DMS53 treated with DMSO at 0.1 percent for 48 hours (cell line): ENCODE results near the gene RFX4.

Source experiments
- DNase-seq: peaks from one replicate; lab custom pipeline; 2025; ENCODE audit not compliant: unreplicated experiment; lab: John Stamatoyannopoulos, UW

Gene RFX4

DNA sequence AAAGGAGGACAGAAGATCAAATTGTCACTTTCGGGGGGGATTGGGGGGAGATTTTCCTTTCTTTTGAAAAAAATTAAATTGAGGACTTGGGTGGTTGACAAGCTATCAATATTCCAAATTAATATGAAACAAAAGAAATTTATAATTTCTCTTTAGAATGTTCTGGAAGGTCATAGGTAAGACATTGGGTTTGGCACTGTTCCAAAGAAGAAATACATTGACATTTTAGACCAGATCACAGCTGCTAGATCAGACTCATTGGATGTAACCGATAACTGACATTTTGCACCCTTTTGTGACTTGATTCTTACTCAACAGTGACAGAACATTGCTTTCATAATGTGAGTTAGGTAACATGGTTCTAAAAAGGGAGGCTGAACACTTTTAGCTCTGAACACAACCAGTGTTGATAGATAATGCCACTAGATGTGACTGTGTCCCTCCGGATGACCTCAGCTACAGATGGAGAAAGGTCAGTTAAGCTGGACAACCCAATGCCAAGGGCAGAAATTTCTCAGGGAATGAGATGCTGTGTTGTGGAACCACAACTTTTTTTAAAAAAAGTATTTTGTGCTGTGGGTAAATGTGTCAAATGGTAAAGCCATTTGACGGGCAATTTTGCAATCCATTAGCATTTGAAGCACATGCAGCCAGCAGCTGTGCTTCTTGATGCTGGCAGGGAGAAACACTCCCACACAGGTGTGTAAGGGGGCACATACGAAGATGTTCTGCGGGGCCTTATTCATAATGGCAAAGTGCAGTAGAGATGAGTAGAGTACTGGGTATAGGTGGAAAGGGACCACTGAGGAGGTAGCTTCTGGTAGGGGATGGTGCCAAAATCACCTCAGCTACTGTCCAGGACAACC, 62.9 kb downstream of the RFX4 start:
- no peak for DNase-seq

DNA sequence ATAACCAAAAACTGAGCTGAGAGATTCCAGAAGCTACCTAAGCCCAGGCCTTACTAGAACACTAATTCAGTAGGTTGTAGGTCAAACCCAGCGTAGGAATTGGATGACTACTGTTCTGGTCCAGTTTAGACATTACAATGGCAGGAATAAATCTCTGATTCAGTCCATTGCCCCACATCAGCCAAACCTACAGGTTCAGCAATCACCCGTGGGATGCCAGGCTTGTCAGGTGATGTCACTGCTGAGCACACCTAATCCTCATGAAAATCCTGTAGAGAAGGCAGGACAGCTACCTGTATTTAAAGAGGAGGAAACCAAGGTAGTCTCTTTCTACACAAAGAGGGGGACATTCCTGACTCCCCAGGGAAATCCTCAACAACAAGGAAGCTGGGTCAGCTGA, 63.7 kb downstream of the RFX4 start:
- DNase-seq: no peak

DNA sequence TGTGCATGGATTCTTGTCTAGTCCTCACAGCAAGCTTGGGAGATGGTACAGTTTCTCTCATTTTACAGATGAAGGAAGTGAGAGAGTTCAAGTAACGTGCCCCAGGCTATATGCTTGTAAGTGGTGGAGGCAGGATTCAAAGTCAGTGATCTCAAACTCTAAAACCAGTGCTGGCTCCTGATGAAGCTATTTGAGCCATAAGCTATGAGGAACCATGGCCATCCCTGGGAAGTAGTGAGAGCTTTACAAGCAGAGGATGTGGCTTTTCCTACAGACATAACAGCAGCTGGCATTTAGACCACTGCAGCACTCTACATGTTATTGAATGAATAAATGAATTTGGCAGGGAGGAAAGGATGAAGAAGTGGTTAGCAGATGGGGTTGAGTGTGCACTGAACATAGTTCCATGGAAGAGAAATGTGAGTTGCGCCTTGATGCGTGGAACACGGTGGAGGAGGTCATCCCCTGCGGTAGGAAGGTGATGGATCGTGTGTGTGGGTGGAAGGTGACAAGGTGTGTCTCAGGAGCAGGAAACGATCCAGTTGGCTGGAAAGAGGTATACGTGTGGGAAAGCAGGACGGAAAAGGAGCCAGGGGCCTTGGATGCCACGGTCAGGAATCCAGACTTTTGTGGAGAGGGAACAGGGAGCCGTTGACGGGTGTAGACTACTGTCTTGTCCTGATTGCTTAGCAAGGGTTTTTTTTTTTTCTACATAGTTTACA, 65.2 kb downstream of the RFX4 start:
- no peak for DNase-seq

DNA sequence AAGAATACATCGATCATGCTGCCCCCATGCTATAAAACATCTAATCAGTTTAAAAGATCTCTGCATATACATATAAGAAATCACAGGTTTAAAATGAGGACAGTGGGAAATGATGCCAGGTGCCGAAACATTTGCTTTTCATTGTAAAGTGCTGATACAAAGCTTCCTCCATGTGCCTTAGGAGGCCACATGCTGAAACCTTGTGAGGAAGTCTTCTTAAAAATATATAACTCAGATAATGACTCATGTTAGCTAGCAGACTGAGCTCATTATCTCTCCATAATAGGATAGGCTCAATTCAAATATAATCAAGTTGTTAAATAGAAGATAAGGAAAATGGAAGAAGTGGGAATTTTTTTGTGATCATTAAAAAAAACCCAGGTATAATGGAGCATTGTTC, 65.9 kb downstream of the RFX4 start:
- no peak for DNase-seq

DNA sequence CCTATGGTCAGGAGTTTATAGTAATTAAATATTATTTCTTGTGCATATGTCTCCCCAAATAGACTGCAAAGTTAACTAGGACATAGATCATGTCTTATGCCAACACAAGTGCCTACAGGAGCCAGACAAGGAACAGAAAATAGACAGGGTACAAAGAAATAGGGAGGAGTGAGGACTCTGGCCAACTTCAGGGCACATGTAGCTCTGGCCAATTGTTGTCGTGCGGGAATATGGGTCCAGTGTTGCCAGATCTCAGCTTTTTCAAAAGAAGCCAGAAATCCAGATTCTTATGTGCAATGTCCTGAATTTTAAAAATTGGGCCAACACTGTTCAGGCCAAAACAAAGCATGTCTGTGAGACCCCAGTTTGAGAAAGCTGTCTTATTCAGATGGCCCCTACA, 68.7 kb downstream of the RFX4 start:
- no peak for DNase-seq

DNA sequence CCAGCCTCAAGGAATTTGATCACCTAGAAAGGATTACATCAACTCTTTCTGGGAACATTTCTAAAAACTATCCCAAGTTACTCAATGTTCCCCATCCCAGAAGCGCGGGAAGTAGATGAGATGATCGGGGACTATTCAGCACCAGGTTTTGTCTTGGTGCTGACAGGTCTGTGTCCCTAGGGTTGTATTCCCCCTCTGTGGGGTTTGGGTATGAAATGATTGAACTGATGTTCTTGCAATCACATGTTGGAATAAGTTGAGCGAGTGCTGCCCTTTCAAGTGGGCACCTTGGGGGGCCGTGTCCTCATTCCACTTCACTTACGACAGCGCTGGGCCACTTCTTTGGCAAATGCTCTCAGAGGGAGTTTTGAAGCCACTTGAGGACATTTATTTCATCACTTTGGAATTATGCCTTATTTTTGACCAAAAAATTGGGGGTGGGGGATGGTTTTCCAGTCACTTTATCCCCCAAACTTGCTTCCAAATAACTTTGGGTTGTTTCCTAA, 69.8 kb downstream of the RFX4 start:
- DNase-seq: no peak

DNA sequence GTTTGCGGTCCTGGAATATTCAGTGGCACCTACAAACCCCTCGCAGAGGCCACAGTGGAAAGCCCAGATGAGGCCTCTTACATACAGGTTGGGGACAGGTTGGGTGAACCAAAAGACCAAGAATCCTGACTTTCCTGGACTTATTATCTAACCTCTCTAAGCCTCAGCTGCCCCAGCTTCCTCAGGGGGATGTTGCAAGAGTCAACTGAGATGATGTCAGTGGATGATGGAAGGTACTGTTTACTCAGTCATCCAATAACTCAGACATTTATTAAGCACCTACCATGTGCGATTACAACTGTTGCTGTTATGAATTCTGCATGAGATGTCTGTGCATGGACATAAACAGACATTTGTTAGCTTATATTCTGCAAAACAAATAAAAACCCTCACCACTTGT, 72.8 kb downstream of the RFX4 start:
- DNase-seq: no peak

DNA sequence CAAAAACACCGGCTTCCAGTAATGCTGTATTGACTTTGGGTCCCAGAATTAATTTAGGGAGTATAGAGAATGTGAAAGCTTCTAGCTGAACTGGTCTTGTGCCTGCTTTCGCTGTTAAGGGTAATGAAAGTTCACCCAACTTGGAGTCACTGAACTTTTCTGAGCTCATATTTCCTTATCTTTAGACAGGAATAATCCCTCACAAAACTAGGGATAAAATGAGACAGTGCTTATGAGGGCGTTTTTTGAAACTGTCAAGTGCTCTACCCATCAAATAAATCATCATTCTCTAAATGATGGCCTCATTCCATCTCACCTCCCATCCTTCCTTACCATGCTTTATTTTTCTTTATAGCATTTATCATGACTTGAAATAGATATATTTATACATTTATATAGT, 74.7 kb downstream of the RFX4 start:
- no peak for DNase-seq

DNA sequence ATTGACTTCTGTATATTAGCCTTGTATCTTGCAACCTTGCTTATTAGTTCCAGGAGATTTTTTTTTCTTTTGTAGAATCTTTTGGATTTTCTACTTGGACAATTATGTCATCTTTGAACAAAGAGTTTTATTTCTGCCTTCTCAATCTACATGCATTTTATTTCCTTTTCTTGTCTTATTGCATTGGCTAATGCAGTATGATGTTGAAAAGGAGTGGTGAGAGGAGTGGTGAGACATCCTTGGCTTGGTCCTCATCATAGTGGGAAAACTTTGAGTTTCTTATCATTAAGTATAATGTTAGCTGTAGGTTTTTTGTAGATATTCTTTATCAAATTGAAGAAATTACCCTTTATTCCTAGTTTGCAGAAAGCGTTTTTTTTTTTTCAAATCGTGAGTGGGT, 80.6 kb downstream of the RFX4 start:
- no peak for DNase-seq

DNA sequence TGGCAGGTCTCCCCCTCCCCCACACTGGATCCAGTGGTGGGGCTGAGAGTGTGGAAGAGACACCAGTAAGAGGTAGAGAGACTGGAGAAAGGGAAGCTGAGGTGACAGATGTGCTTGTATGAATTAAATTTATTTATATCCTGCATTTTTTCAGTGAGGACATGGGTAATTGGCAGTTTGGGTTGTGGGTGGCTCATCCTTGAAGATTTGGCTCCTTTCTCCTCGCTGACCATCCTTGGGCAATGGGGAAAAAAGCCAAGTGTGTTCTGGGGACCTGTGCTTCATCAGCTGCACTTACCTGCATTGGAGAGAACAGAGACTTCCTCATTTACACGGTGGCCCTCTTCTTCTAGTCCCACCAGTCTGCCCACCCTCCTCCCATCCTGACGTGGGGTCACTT, 86.4 kb downstream of the RFX4 start:
- no peak for DNase-seq

DNA sequence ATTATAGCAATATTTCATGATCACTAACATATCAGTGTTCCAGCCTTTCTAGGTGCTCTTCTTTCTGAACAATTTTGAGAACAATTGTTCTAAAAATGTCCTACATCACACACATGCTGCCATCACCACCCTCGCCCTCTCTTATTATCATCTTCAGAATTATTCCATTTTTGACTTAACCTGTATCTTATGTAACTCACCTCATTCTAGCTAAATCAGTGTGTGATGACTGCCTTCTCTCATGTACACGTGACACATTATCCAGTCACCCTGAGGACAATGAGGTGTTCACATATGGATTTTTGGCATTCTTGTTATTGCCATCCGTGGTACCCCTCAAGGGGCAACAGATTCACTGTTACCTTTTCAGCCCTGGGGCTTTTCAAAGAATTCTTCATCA, 87.3 kb downstream of the RFX4 start:
- no peak for DNase-seq

DNA sequence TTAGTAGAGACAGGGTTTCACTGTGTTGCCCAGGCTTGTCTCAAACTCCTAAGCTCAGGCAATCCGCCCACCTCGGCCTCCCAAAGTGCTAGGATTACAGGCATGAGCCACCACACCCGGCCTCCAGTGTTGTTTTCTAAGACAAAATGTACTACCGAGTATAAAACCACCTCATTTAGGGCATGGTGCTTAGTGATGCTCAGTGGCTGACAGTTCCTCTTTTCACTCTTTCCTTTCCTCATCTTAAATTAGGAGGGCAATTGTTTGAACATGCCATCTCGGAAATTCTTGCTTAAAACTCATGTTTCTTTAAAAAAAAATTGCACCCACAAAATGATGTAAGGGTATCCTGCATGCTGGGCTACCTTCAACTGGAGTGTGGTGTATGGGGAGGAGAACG, 89.0 kb downstream of the RFX4 start:
- no peak for DNase-seq

DNA sequence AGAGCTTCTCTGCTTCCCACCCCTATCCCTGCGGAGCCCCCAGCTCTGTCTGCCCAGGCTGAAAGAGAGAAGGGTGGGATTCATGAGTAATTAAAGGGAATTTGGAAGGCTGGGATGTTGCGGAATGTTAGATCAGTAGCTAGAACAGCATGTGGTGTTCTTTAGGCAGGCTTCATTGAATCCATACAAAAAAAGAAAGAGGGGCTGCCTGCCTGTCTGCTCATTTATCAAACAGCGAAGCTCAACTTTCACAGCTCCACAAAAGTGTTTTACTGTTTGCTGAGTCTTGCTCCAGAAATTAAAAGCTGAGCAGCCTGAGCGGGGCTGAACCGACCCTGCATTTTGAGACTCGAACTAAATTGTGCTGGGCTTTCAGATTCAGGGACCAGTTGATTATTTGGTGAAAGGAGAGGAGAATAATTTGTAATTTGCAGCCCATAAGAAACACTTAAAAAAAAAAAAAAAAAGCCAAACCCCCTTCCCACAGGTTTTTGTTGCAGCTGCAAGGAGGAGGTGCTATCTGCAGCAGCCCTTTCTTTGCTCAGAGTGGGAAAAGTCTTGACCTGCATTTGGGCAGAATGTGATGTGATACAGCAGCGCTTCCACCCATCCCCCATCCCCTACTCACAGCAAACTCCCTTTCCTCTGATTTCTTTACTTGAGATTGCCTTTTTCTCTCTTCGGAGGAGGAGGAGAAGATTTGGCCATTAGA, 89.7 kb downstream of the RFX4 start:
- DNase-seq: no peak

DNA sequence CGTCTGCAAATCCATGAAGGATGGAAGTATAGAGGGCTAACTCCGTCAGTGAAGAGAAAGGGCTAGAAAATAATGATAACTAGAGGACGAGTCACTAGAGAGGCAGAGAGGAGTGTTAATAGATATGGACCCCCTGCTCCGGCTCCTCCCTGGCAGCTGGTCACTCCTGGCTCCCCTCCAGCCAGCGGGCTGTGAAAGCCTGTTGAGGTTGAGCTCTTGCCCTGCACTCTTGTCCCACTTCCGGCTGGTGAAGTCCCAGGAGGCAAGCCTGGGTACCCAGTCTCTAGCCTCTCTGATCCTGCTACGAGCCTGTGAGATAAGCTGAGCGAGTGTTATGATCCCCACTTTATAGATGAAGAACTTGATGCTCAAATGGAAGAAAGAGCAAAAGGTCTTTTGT, 90.3 kb downstream of the RFX4 start:
- no peak for DNase-seq

DNA sequence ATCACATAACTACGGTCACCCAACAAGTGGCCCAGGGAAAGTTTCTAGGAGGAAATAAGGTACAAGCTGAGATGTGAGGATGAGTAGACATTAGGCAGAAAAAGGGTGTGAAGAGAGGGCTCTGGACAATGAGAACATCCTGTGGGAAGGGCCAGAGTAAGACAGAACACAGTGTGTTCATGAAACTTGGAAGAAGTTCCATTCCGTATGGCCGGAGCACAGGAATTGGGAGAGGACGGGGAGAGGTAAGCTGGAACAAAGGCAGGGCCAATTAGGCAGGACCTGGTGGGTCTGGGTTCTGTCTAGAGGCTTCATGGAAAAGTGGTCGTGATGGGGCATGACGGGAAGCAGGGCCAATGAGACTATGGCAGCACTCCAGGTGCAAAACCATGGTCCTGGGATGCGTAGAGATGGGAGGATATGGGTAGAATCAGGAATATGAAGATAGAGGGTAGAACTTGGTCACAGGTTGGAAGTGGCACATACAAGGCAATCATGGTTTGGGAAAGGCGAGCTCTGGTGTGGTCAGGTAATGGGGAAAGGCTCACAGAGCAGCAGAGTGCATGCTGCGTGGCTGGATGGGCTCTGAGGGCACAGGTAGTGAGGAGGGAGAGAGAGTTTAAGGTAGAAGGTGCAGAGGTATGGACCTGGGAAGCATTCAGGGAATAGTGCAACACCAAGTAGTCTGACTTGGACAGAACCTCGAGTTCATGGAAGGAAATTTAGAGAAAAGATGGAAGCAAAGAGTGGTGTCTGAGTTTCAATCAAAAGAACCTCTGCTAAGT, 93.0 kb downstream of the RFX4 start:
- DNase-seq: no peak

DNA sequence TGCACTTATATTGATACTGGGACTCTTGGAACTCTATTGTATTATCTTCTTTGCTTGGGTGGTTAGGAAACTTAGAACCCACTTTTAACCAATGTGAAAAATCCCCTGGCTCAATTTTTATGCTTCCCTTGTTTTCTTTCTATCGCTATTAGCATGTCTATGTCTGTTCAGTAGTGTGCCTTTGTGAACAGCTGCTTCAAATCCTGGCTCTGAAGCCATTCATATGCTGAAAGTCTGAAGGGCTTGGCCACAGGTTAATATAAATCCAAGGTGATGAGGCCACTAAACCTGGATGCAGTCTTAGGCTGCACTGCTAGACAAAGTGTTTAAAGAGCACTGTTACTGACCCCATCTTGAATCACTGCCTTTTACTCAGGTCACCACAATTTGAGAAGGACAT, 96.8 kb downstream of the RFX4 start:
- DNase-seq: no peak

DNA sequence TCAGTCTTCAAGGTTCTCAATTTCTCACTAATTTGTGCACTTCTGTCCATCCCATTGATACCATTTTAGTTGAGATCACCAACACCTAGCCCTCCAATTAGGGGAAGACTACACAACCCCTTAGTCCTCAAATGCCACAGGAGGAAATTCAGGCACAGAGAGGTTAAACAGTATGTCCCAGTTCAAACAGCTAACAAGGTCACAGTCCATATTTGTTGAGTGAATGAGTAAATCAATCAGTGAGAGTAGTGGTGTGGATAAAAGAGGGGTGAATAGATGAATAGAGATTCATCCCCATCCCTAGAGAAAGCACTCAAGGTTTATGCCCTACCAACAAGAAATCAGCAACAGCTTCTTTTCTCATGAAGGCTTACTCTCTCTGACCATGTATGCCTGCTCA, 97.5 kb downstream of the RFX4 start:
- no peak for DNase-seq

DNA sequence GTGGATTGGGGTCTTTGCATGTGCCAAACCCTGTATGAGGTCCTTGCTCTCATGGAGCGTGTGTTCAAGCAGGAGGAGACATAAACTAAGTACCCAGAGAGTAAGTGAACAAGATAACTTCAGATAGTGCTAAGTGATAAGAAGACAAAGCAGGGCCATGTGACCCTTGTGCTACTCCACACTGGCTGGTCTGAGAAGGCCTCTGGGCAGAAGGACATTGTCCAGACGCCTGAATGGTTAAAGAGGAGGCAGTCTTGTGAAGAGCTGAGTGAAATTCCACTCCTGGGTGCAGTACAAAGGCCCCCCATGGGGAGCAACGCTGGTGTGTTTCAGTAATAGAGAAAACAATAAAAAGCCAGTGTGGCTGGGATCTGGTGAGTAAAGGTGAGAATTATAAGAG, 98.4 kb downstream of the RFX4 start:
- DNase-seq: no peak

DNA sequence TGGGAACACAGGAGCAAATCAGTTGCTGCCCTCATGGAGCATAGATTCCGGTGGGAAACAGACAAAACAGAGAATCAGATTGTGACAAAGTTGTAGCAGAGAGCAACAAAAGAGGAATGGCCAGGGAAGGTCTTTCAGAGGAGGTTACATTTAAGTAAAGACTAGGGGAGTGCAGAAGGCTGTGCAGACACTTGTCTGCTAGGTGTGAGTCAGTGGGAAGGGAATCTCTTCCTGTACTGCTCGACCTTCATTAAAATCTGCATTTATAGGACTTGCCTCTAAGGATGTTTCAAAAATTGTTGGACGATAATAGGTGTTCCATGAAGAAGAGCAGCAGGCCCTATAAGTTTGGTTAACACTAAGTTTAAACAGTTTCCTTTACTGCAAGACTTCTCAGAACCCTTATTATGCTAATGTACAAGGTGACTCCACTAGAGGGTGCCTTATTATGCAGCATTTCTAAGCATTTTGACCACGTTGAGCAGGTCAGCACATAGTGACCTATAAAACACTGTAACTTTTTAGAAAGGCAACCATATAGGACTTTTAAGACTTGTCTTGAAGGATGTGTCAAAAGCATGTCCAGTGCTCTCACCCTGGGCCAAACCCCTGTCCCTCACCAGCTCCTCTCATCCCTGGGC, 99.9 kb downstream of the RFX4 start:
- peak; percentile 5 for DNase-seq

DNA sequence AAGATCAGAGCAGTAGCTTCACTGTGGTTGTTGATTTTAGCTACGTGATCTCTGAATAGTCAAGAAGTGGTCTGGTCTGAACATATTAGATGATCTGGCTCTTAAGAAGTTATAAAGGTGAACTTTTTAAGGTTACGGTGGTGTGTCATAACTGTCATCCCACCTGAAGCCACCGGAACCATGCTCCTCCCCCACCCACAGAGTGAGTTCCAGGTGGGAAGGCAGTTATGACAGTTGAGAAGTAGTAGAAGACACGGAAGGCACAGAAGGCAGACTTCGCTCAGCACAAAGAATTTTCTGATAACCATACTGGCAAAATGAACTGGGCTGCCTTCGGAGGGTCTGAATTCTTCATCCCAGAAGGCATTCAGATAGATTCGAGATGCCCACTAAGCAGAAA, 101.7 kb downstream of the RFX4 start:
- no peak for DNase-seq

DNA sequence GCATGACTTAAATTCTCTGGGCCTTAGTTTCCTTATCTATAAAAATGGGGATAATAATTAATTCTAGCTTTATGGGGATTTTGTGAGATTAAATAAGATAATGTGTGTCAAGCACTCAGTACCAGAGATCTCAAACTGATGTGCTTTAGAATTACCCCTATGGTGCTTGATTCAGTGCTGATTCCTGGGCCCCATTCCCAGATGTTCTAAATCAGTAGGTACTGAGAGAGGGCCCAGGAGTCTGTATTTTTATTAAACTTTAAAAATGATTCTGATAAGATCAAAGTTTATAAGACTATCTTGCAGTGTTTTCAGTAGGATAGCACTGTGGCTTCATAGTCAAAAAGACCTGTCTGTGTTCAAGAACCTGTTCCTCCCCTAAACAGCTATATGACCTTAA, 102.6 kb downstream of the RFX4 start:
- DNase-seq: no peak
